Esophagus squamous epithelium (tissue), 5 donors: ENCODE measurements around the gene CNOT1. TPM values are rescaled to one million over a fixed set of nuclear protein-coding genes. Genes with fewer than 3 reads are reported as not detected.
"Not testable (repeated sequence)": the region's sequence is repeated elsewhere in the genome, so short reads cannot be mapped to it uniquely, and the experiment has no call there.

ENCODE experiments used
- DNase-seq: peaks from one replicate; lab custom pipeline; 2025; lab: John Stamatoyannopoulos, UW
- H3K27ac ChIP-seq, 4 donors: fragments of 200-600 bp; sonication (generic); one replicate each; pipeline ENCODE4 v1.5.1; 2016 to 2019; ENCODE audit warnings: mild to moderate bottlenecking in 1 of 4
- H3K27me3 ChIP-seq, 4 donors: fragments of 200-600 bp; sonication (generic); 1 replicate in 3 of 4; 2 replicates in 1 of 4; pipeline versions ENCODE4 v1.5.1 to v1.6.0; 2017 to 2021; ENCODE audit warnings: antibody characterized with exemption in 1 of 4
- H3K36me3 ChIP-seq, 3 donors: fragments of 200-600 bp; sonication (generic); one replicate each; pipeline ENCODE4 v1.5.1; 2016 to 2019
- H3K4me1 ChIP-seq, 3 donors: fragments of 200-600 bp; sonication (generic); one replicate each; pipeline ENCODE4 v1.5.1; 2017 to 2019
- H3K4me3 ChIP-seq, 4 donors: fragments of 200-600 bp; sonication (generic); 1 replicate in 3 of 4; 2 replicates in 1 of 4; pipeline ENCODE4 v1.5.1; 2016 to 2019; ENCODE audit warnings: mild to moderate bottlenecking in 2 of 4, moderate library complexity in 1 of 4
- H3K9me3 ChIP-seq, 3 donors: fragments of 200-600 bp; sonication (generic); one replicate each; pipeline ENCODE4 v1.5.1; 2016 to 2019
- POLR2A ChIP-seq, 4 donors: fragments of 450-650 bp; IDR thresholded peaks; one replicate each; pipeline ENCODE4 v1.6.1; 2017; ENCODE audit warnings: antibody characterized with exemption in 4 of 4, mild to moderate bottlenecking in 4 of 4, moderate library complexity in 3 of 4
- WGBS, 2 donors: methylation state at CpG; one replicate each; pipeline ENCODE4 v1.1.5; 2018; 5-methylcytosine and 5-hydroxymethylcytosine counted together
- intact Hi-C: fragments of 100-400 bp; cut with DNase I; formaldehyde crosslinking; loops from one replicate; pipeline ENCODE4 v1.15.0; 2022
- total RNA-seq, 4 donors: library from RNA; depleted of rRNA; stranded (reverse); fragments of >200 nt; gene quantifications; one replicate each; pipeline ENCODE4 v1.1.0, GENCODE V29; 2016
- TF ChIP-seq, protein P1 (sequence below), 6 experiments: fragments of 450-650 bp in 4 of 6; fragments of 200-600 bp in 2 of 6; sonication (generic) in 2 of 6; IDR thresholded peaks; one replicate each; pipeline ENCODE4 v1.5.1; 2016 to 2019; ENCODE audit warnings: antibody characterized with exemption in 6 of 6, mild to moderate bottlenecking in 4 of 6, moderate library complexity in 4 of 6
- donor health status: DM: yes; HTN: yes; CAD: no.

Gene CNOT1
- total RNA-seq, 4 donors from 2014 or later, result 124 to 229 (median 153) TPM

GRCh38 chr16:58670177-58670576 lies 40.6 kb upstream of the CNOT1 start:
- TF ChIP-seq, protein P1, sequence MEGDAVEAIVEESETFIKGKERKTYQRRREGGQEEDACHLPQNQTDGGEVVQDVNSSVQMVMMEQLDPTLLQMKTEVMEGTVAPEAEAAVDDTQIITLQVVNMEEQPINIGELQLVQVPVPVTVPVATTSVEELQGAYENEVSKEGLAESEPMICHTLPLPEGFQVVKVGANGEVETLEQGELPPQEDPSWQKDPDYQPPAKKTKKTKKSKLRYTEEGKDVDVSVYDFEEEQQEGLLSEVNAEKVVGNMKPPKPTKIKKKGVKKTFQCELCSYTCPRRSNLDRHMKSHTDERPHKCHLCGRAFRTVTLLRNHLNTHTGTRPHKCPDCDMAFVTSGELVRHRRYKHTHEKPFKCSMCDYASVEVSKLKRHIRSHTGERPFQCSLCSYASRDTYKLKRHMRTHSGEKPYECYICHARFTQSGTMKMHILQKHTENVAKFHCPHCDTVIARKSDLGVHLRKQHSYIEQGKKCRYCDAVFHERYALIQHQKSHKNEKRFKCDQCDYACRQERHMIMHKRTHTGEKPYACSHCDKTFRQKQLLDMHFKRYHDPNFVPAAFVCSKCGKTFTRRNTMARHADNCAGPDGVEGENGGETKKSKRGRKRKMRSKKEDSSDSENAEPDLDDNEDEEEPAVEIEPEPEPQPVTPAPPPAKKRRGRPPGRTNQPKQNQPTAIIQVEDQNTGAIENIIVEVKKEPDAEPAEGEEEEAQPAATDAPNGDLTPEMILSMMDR (IDR thresholded peaks at IDR 0.05), result no peak
- TF ChIP-seq POLR2A (IDR thresholded peaks at IDR 0.05), result no peak
- intact Hi-C loops, result no loop called here
- no peak for DNase-seq
- H3K9me3 ChIP-seq, result no peaks in the 10 kb centered on the region
- H3K4me1 ChIP-seq, result no peaks in the 10 kb centered on the region
- H3K27me3 ChIP-seq, result no peaks in the 10 kb centered on the region
- no peak overlapping the region for H3K27ac ChIP-seq
- H3K4me3 ChIP-seq, result no peak overlapping the region
- H3K36me3 ChIP-seq, result peaks cover 0 to 62% (median 0%) of the 10 kb centered on the region in 3 donors

DNA sequence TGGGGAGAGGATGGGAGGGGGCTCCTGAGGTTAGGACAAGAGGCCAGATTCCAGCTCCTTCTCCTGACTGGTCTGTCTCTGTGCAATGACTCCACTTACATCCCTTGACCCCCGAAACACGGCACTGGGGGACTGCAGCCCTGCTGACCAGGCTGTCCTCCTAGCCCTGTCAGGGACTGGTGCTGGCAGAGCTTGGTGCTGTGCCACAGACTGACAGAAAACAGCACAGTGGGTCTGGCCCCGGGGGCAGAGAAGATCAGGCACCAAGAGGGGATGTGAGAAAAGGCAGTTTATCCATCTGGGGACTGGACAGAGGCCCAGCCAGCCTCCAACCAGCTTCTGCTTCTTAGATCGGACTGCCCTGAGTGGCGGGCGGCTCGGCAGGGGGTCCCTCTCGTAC lies 35.6 kb upstream of the CNOT1 start:
- no peak for DNase-seq
- Histone ChIP-seq H3K27ac (no peak overlapping the region), H3K9me3 (no peaks in the 10 kb centered on the region), H3K27me3 (no peaks in the 10 kb centered on the region), H3K36me3 (peaks cover 0 to 30% (median 0%) of the 10 kb centered on the region in 3 donors), H3K4me1 (peaks cover 0 to 4% (median 0%) of the 10 kb centered on the region in 3 donors), H3K4me3 (no peak overlapping the region)
- intact Hi-C loops, result no loop called here
- 75 to 82% methylated on average over 3 to 7 of the region's 8 CpGs for WGBS, 2 donors
- TF ChIP-seq, protein P1 (IDR thresholded peaks at IDR 0.05), result no peak
- no peak for TF ChIP-seq POLR2A (IDR thresholded peaks at IDR 0.05)

GRCh38 chr16:58661199-58661830 lies 31.7 kb upstream of the CNOT1 start:
- intact Hi-C loops, result no loop called here
- Histone ChIP-seq H3K27me3 (no peaks in the 10 kb centered on the region), H3K9me3 (no peaks in the 10 kb centered on the region), H3K4me3 (no peak overlapping the region), H3K27ac (no peak overlapping the region), H3K4me1 (peaks cover 0 to 4% (median 0%) of the 10 kb centered on the region in 3 donors), H3K36me3 (peaks cover 0 to under 1% (median 0%) of the 10 kb centered on the region in 3 donors)
- DNase-seq, result no peak
- no peak for TF ChIP-seq POLR2A (IDR thresholded peaks at IDR 0.05)
- TF ChIP-seq, protein P1 (IDR thresholded peaks at IDR 0.05), result peak in 5 of 6 experiments; percentile 34 to 62 (median 40)
- WGBS, 2 donors, result 22 to 30% methylated on average over 4 to 6 of the region's 12 CpGs

GRCh38 chr16:58659911-58660310 lies 30.3 kb upstream of the CNOT1 start:
- not testable (repeated sequence) for H3K36me3 ChIP-seq, DNase-seq, H3K4me1 ChIP-seq, H3K9me3 ChIP-seq, H3K27ac ChIP-seq, H3K4me3 ChIP-seq, H3K27me3 ChIP-seq
- intact Hi-C loops, result loop anchor here (10.0 kb wide), 1 partner anchor 325 kb away; no protein-coding TSS in a partner anchor
- 73 to 80% methylated on average over 10 to 11 of the region's 11 CpGs for WGBS, 2 donors

- TF ChIP-seq, protein P1 (IDR thresholded peaks at IDR 0.05), result no peak
- TF ChIP-seq POLR2A (IDR thresholded peaks at IDR 0.05), result no peak
- no peak overlapping the region for H3K27ac ChIP-seq
- intact Hi-C loops, result loop anchor here (10.0 kb wide), 1 partner anchor 324 kb away; no protein-coding TSS in a partner anchor
- H3K4me1 ChIP-seq, result peaks cover 0 to 4% (median 0%) of the 10 kb centered on the region in 3 donors
- no peaks in the 10 kb centered on the region for H3K9me3 ChIP-seq
- DNase-seq, result no peak
- H3K36me3 ChIP-seq, result no peaks in the 10 kb centered on the region
- 67 to 88% methylated on average over 1 to 2 of the region's 3 CpGs for WGBS, 2 donors
- H3K27me3 ChIP-seq, result no peaks in the 10 kb centered on the region
- H3K4me3 ChIP-seq, result no peak overlapping the region
Observed at GRCh38 chr16:58658796-58659211, 29.2 kb upstream of the CNOT1 start.
